Fibroblast of mammary gland (primary cell): Measurements from ENCODE around the gene GJA4.
A peak's percentile ranks its signal among the peaks of the same experiment; 100 is the strongest.
"Not testable (repeated sequence)": the region's sequence is repeated elsewhere in the genome, so short reads cannot be mapped to it uniquely, and the experiment has no call there.

ENCODE experiments used
- DNase-seq: peaks from one replicate; pipeline ENCODE4 v3.0.0-alpha.2; 2010; ENCODE audit warnings: low read depth
- H3K4me3 ChIP-seq: 2 replicates; pipeline ENCODE4 v1.5.1; 2011; ENCODE audit warnings: low read depth, mild to moderate bottlenecking, low read length, moderate library complexity; ENCODE audit not compliant: control insufficient read depth
- CTCF ChIP-seq: conservative IDR thresholded peaks from 2 replicates; pipeline ENCODE4 v1.5.1; 2011; ENCODE audit warnings: low read depth, low read length, inconsistent platforms; ENCODE audit not compliant: control insufficient read depth, insufficient read depth

Gene GJA4

GRCh38 chr1:34796990-34797389 lies 4.2 kb downstream of the GJA4 start:
- H3K4me3 ChIP-seq, result no peak overlapping the region
- no peak for TF ChIP-seq CTCF
- DNase-seq, result no peak

- peak; percentile 39 for DNase-seq
- H3K4me3 ChIP-seq, result no peak overlapping the region
- TF ChIP-seq CTCF, result no peak
These were observed 7.4 kb downstream of the GJA4 start for GRCh38 chr1:34800214-34800613.

- no peak for DNase-seq
- no peak overlapping the region for H3K4me3 ChIP-seq
- no peak for TF ChIP-seq CTCF
These were observed 11.0 kb downstream of the GJA4 start for GRCh38 chr1:34803770-34804169.

GRCh38 chr1:34806396-34806795 lies 13.6 kb downstream of the GJA4 start:
- no peak for DNase-seq
- no peak for TF ChIP-seq CTCF
- no peak overlapping the region for H3K4me3 ChIP-seq

DNA sequence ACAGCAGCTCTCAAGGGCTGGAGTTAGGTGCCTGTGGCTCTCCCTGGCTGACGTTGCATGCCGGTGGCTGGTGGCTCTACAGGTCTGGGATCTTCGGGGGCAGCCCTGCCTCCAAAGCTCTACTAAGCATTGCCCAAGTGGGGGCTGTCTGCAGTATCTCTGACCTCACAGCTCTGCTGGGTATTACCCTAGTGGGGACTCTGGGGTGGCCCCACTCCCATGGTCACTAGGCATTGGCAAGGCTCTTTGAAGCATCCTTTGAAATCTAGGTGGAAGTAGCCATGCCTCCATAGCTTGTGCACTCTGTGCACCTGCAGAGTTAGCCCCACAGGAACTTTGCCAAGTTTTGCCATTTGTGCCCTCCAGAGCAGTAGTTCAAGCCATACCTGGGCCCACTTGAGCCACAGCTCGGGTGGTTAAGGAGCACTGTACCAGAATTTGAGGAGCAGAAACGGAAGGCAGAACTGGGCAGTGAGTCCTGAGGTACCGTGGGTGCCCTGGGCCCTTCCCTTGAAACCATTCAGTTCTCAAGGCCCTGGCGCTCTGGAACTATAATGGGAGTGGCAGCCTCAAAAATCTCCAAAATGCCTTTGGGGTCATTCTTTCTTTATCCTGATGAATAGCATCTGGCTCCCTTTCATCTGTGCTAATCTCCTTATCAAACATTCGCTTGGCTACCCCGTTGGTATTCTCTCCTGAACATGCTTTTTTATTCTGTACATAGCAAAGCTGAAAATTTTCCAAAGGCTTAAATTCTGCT lies 15.4 kb downstream of the GJA4 start:
- H3K4me3 ChIP-seq, result no peak overlapping the region
- no peak for TF ChIP-seq CTCF
- no peak for DNase-seq

DNA sequence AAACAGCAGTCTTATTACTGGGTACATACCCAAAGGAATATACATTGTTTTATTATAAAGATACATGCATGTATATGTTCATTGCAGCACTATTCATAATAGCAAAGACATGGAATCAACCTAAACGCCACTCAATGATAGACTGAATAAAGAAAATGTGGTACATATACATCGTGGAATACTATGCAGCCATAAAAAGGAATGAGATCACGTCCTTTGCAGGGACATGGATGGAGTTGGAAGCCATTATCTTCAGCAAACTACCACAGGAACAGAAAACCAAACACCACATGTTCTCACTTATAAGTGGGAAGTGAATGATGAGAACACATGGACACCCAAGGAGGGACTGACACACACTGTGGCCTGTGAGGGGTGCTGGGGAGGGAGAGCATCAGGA lies 18.0 kb downstream of the GJA4 start:
- not testable (repeated sequence) for DNase-seq, H3K4me3 ChIP-seq

DNA sequence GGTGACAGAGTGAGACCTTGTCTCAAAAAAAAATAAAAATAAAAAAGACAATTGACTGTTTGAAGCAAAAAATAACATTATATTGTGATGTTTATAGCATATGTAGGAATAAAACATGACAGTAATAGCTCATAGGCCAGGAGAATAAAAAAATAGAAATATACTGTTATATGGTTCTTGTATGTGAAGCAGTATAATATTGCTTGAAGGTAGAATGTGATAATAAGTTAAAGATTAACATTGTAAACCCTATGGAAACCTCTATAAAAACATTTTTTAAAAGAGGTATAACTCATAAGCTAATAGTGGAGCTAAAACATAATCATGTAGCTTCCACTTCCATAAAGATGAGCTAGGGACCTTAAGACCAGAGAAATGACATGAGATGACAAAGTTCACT lies 23.5 kb downstream of the GJA4 start:
- no peak for TF ChIP-seq CTCF
- H3K4me3 ChIP-seq, result no peak overlapping the region
- no peak for DNase-seq
